SU-DHL-6 (cell line): ENCODE results near the gene VSTM2L.

Experiments used
- CTCF ChIP-seq: fragments of 200-600 bp; sonication (generic); IDR thresholded peaks from one replicate; pipeline ENCODE4 v1.5.1; 2017; ENCODE audit warnings: antibody characterized with exemption, mild to moderate bottlenecking, low read length, moderate library complexity; ENCODE audit not compliant: insufficient read depth, poor library complexity, severe bottlenecking
- EZH2phosphoT487 ChIP-seq: fragments of 200-600 bp; sonication (generic), shearing (Covaris generic); conservative IDR thresholded peaks from 2 replicates; pipeline ENCODE4 v1.6.1; 2018; ENCODE audit warnings: mild to moderate bottlenecking, antibody characterized with exemption, low read length, moderate library complexity, mixed read lengths

- TF ChIP-seq CTCF (no peak), EZH2phosphoT487 (no peak)
These were observed 44.0 kb downstream of the VSTM2L start for GRCh38 chr20:37946946-37947345.
